Panc1 (cell line): ENCODE results near the gene TSPOAP1. TPM values are rescaled to one million over a fixed set of nuclear protein-coding genes. Genes with fewer than 3 reads are reported as not detected.

ENCODE experiments used
- ATAC-seq: fragments of 200-7000 bp; cut with Tn5 transposase; 2 replicates; pipeline ENCODE4 v1.9.1; 2020; ENCODE audit warnings: mild to moderate bottlenecking, moderate library complexity
- BruUV-seq: library from RNA; stranded (reverse); fragments of 400-500 nt; replicated peaks from 2 replicates; lab custom pipeline; 2021; lab: Mats Ljungman, UMichigan
- CTCF ChIA-PET: fragments of 300-600 bp; sonication (Branson Sonifier 250); formaldehyde crosslinking; loops from one replicate; lab custom pipeline; 2022; ENCODE audit warnings: antibody characterized with exemption; lab: Charles Lee
- POLR2A ChIA-PET: fragments of 300-600 bp; sonication (Branson Sonifier 250); formaldehyde crosslinking; loops from one replicate; lab custom pipeline; 2022; ENCODE audit warnings: antibody characterized with exemption; lab: Charles Lee
- DNase-seq: peaks from one replicate; pipeline ENCODE4 v3.0.0-alpha.2; 2010; ENCODE audit warnings: low read depth, low spot score
- H3K27ac ChIP-seq: 2 replicates; pipeline ENCODE4 v1.5.1; 2011; ENCODE audit warnings: mild to moderate bottlenecking, low read length, inconsistent platforms
- H3K27me3 ChIP-seq: fragments of 200-500 bp; sonication (Bioruptor generic); 2 replicates; pipeline ENCODE4 v1.6.0; 2014; ENCODE audit warnings: low read length, inconsistent platforms; ENCODE audit not compliant: control insufficient read depth, insufficient read depth
- H3K36me3 ChIP-seq: fragments of 200-500 bp; sonication (Bioruptor generic); 2 replicates; pipeline ENCODE4 v1.5.1; 2014; ENCODE audit warnings: inconsistent platforms, mild to moderate bottlenecking, low read length, moderate library complexity; ENCODE audit not compliant: control insufficient read depth, insufficient read depth
- H3K4me1 ChIP-seq: 2 replicates; pipeline ENCODE4 v1.5.1; 2011; ENCODE audit warnings: inconsistent platforms, mild to moderate bottlenecking, low read length, moderate library complexity; ENCODE audit not compliant: control insufficient read depth, insufficient read depth
- H3K4me3 ChIP-seq, 2 experiments: 2 replicates each; pipeline ENCODE4 v1.5.1; 2011 to 2012; ENCODE audit warnings: low read depth in 2 of 2, low read length in 2 of 2, mild to moderate bottlenecking in 2 of 2, inconsistent platforms in 1 of 2, moderate library complexity in 1 of 2
- H3K9me3 ChIP-seq: fragments of 200-500 bp; sonication (Bioruptor generic); 2 replicates; pipeline ENCODE4 v1.5.1; 2014; ENCODE audit warnings: low read depth, mild to moderate bottlenecking, inconsistent platforms, low read length, moderate library complexity; ENCODE audit not compliant: control insufficient read depth, insufficient read depth
- POLR2AphosphoS5 ChIP-seq: IDR thresholded peaks from 2 replicates; pipeline ENCODE4 v1.6.1; 2012; ENCODE audit warnings: mild to moderate bottlenecking, low read depth, low read length, moderate library complexity
- SIN3A ChIP-seq: IDR thresholded peaks from 2 replicates; pipeline ENCODE4 v1.6.1; 2012; ENCODE audit warnings: low read depth, mild to moderate bottlenecking, low read length, moderate library complexity, borderline replicate concordance; ENCODE audit not compliant: insufficient read depth
- TCF7L2 ChIP-seq: IDR thresholded peaks from 2 replicates; pipeline ENCODE4 v1.6.1; 2011; ENCODE audit warnings: mild to moderate bottlenecking, low read depth, low read length, inconsistent platforms
- in situ Hi-C: cut with HindIII; loops from 2 replicates; pipeline ENCODE4 v1.10.0; 2016; ENCODE audit warnings: low sequenced_read_pairs, low pct_unique_long_range_greater_than_20kb
- intact Hi-C: fragments of 100-400 bp; cut with micrococcal nuclease; formaldehyde crosslinking; loops from one replicate; pipeline ENCODE4 v1.10.0; 2022; ENCODE audit not compliant: unreplicated experiment
- total RNA-seq: library from RNA; stranded (reverse); gene quantifications from one replicate; pipeline ENCODE4 v1.2.1, GENCODE V29; 2021; ENCODE audit not compliant: unreplicated experiment
- TF ChIP-seq, protein P1 (sequence below), 2 experiments: IDR thresholded peaks; 2 replicates each; pipeline ENCODE4 v1.6.1; 2011 to 2012; ENCODE audit warnings: low read depth in 2 of 2, control low read depth in 1 of 2, low read length in 1 of 2, mild to moderate bottlenecking in 1 of 2, moderate library complexity in 1 of 2; ENCODE audit not compliant: insufficient read depth in 1 of 2
- TF ChIP-seq, protein P2 (sequence below): fragments of 450-650 bp; IDR thresholded peaks from 2 replicates; pipeline ENCODE4 v1.5.1; 2017; ENCODE audit warnings: mild to moderate bottlenecking

The TSPOAP1 gene
- total RNA-seq, 1 experiment from 2014 or later = 0.05 TPM

DNA sequence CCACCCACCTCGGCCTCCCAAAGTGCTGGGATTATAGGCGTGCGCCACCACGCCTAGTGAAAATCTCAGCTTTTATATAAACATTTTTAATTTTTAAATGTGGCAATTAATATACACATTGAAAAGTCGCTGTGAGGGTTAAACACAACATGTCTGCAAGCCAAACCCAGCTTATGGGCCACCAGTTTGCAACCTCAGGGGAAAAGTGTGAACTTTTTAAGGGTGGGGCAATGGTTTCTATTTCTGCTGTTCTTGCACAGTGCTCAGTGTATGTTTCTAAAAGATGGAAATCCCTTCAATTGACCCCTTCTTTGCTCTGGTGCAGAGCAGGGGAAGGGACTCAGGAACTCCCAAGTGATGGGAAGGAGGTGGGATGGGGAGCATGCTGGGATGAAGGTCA is 41.7 kb upstream of the TSPOAP1 start:
- no peak overlapping the region for H3K4me3 ChIP-seq
- no peak overlapping the region for H3K27ac ChIP-seq
- no peaks in the 10 kb centered on the region for H3K36me3 ChIP-seq
- intact Hi-C loops = no loop called here
- DNase-seq = no peak
- H3K9me3 ChIP-seq = no peaks in the 10 kb centered on the region
- ChIA-PET POLR2A (no interaction called here), CTCF (no interaction called here)
- TF ChIP-seq SIN3A (no peak), POLR2AphosphoS5 (no peak), TCF7L2 (no peak)
- TF ChIP-seq, protein P1, sequence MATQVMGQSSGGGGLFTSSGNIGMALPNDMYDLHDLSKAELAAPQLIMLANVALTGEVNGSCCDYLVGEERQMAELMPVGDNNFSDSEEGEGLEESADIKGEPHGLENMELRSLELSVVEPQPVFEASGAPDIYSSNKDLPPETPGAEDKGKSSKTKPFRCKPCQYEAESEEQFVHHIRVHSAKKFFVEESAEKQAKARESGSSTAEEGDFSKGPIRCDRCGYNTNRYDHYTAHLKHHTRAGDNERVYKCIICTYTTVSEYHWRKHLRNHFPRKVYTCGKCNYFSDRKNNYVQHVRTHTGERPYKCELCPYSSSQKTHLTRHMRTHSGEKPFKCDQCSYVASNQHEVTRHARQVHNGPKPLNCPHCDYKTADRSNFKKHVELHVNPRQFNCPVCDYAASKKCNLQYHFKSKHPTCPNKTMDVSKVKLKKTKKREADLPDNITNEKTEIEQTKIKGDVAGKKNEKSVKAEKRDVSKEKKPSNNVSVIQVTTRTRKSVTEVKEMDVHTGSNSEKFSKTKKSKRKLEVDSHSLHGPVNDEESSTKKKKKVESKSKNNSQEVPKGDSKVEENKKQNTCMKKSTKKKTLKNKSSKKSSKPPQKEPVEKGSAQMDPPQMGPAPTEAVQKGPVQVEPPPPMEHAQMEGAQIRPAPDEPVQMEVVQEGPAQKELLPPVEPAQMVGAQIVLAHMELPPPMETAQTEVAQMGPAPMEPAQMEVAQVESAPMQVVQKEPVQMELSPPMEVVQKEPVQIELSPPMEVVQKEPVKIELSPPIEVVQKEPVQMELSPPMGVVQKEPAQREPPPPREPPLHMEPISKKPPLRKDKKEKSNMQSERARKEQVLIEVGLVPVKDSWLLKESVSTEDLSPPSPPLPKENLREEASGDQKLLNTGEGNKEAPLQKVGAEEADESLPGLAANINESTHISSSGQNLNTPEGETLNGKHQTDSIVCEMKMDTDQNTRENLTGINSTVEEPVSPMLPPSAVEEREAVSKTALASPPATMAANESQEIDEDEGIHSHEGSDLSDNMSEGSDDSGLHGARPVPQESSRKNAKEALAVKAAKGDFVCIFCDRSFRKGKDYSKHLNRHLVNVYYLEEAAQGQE (IDR thresholded peaks at IDR 0.05; ENCODE audit: insufficient read depth in 1 of 2, low read depth in 2 of 2, low read length in 1 of 2) = no peak
- TF ChIP-seq, protein P2, sequence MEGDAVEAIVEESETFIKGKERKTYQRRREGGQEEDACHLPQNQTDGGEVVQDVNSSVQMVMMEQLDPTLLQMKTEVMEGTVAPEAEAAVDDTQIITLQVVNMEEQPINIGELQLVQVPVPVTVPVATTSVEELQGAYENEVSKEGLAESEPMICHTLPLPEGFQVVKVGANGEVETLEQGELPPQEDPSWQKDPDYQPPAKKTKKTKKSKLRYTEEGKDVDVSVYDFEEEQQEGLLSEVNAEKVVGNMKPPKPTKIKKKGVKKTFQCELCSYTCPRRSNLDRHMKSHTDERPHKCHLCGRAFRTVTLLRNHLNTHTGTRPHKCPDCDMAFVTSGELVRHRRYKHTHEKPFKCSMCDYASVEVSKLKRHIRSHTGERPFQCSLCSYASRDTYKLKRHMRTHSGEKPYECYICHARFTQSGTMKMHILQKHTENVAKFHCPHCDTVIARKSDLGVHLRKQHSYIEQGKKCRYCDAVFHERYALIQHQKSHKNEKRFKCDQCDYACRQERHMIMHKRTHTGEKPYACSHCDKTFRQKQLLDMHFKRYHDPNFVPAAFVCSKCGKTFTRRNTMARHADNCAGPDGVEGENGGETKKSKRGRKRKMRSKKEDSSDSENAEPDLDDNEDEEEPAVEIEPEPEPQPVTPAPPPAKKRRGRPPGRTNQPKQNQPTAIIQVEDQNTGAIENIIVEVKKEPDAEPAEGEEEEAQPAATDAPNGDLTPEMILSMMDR = no peak
- H3K27me3 ChIP-seq = no peaks in the 10 kb centered on the region
- no TSS peak for BruUV-seq
- H3K4me1 ChIP-seq = no peaks in the 10 kb centered on the region
- ATAC-seq = no peak
- in situ Hi-C loops = no loop called here

DNA sequence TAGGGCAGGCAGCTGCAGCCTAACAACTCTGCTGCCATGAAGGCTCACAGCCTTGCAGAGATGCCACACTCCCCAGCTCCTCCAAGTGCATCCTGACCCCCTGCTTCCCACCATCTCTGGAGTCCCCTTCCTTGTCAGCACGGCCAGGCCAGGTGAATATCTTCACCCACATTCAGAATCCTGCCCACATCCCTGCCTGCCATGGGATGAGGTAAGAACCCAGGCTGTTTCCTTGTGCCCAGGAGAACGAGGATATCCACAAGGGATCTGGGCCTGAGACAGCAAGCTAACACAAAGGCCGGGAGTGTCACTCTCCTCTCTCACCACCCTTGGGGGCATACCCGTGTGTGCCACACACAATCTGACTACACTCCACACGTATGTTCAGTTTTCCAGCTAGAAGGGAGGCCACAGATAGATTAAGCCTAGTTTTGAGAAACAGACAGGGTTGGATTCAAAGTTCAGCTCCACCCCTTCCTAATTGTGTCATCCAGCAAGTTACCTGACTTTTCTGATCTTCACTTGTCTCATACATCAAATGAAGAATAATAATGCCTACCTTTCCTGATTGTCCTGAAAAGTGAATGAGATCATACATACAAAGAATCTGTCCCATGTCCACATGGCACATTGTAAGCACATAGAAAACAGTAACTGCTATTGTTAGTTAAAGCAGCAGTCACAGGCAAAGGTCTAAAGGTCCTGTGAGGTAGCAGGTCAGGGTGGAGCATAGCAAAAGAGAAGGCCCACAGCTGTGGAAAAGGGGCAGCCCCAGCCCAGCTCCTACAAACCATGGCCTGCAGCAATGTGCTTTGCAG is 40.8 kb upstream of the TSPOAP1 start:
- Histone ChIP-seq H3K36me3 (no peaks in the 10 kb centered on the region), H3K27ac (no peak overlapping the region), H3K4me1 (no peaks in the 10 kb centered on the region), H3K27me3 (no peaks in the 10 kb centered on the region), H3K4me3 (no peak overlapping the region), H3K9me3 (no peaks in the 10 kb centered on the region)
- no peak for TF ChIP-seq POLR2AphosphoS5
- ChIA-PET CTCF (no interaction called here), POLR2A (no interaction called here)
- intact Hi-C loops (no loop called here), in situ Hi-C loops (no loop called here)
- ATAC-seq (no peak), DNase-seq (no peak)
- no TSS peak for BruUV-seq

DNA sequence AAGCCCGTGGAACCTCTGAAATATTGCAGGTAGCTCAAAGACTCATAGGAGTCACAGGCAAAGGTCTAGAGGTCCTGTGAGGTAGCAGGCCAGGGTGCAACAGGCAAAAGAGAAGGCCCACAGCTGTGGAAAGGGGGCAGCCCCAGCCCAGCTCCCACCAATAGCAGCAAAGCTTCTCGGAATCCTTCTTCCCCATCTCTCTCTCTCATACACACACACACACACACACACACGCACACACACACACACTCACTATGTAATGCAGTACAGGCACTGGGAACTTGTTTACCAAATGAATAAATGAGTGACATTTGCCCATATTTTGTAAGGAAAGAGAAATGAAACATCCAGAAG is 40.2 kb upstream of the TSPOAP1 start:
- Histone ChIP-seq H3K36me3 (no peaks in the 10 kb centered on the region), H3K9me3 (no peaks in the 10 kb centered on the region), H3K27ac (no peak overlapping the region), H3K4me3 (no peak overlapping the region), H3K4me1 (no peaks in the 10 kb centered on the region), H3K27me3 (no peaks in the 10 kb centered on the region)
- TF ChIP-seq POLR2AphosphoS5 (no peak), TCF7L2 (no peak), SIN3A (no peak)
- TF ChIP-seq, protein P2 = no peak
- TF ChIP-seq, protein P1 (IDR thresholded peaks at IDR 0.05; ENCODE audit: insufficient read depth in 1 of 2, low read depth in 2 of 2, low read length in 1 of 2) = no peak
- no peak for DNase-seq
- in situ Hi-C loops = no loop called here
- intact Hi-C loops = no loop called here
- no peak for ATAC-seq
- no TSS peak for BruUV-seq
- POLR2A ChIA-PET = no interaction called here
- CTCF ChIA-PET = no interaction called here
